Calu3 (cell line): ENCODE data around the gene DIP2B. TPM values are rescaled to one million over a fixed set of nuclear protein-coding genes. Genes with fewer than 3 reads are reported as not detected.

Source experiments
- BruUV-seq: library from RNA; stranded (reverse); fragments of 400-500 nt; replicated peaks from 2 replicates; lab custom pipeline; 2021; lab: Mats Ljungman, UMichigan
- CTCF ChIA-PET: fragments of 300-600 bp; sonication (Branson Sonifier 250); formaldehyde crosslinking; loops from one replicate; lab custom pipeline; 2022; ENCODE audit warnings: antibody characterized with exemption; lab: Charles Lee
- DNase-seq: peaks from one replicate; pipeline ENCODE4 v3.0.0; 2022
- H3K27ac Mint-ChIP-seq: one replicate; pipeline ENCODE4 v1.8.0; 2022; ENCODE audit warnings: mixed read lengths; ENCODE audit not compliant: unreplicated experiment
- H3K27me3 Mint-ChIP-seq: one replicate; pipeline ENCODE4 v1.8.0; 2022; ENCODE audit warnings: mixed read lengths; ENCODE audit not compliant: unreplicated experiment
- H3K36me3 Mint-ChIP-seq: one replicate; pipeline ENCODE4 v1.8.0; 2022; ENCODE audit warnings: mild to moderate bottlenecking, moderate library complexity, mixed read lengths; ENCODE audit not compliant: insufficient read depth, unreplicated experiment
- H3K4me1 Mint-ChIP-seq: one replicate; pipeline ENCODE4 v1.8.0; 2022; ENCODE audit warnings: mild to moderate bottlenecking, low read depth, mixed read lengths; ENCODE audit not compliant: unreplicated experiment
- H3K4me3 Mint-ChIP-seq: one replicate; pipeline ENCODE4 v1.8.0; 2022; ENCODE audit warnings: mild to moderate bottlenecking, low read depth, moderate library complexity, mixed read lengths; ENCODE audit not compliant: unreplicated experiment
- H3K9me3 Mint-ChIP-seq: one replicate; pipeline ENCODE4 v1.8.0; 2022; ENCODE audit warnings: low read depth, mixed read lengths; ENCODE audit not compliant: unreplicated experiment
- CTCF ChIP-seq: fragments of 200-600 bp; IDR thresholded peaks from one replicate; pipeline ENCODE4 v1.8.0; 2022; ENCODE audit warnings: antibody characterized with exemption; ENCODE audit not compliant: unreplicated experiment
- intact Hi-C: fragments of 100-400 bp; cut with micrococcal nuclease; formaldehyde crosslinking; loops from one replicate; pipeline ENCODE4 v1.10.0; 2022; ENCODE audit not compliant: unreplicated experiment
- total RNA-seq: library from RNA; stranded (reverse); gene quantifications from 2 replicates; pipeline ENCODE4 v1.2.3, GENCODE V29; 2022

The DIP2B gene
- total RNA-seq, 1 experiment from 2014 or later, result 22.8 TPM

GRCh38 chr12:50690925-50691324, 186.1 kb downstream of the DIP2B start:
- no peak for DNase-seq
- Mint-ChIP-seq H3K27me3 (no peaks in the 10 kb centered on the region), H3K4me3 (no peak overlapping the region), H3K27ac (no peak overlapping the region), H3K4me1 (no peaks in the 10 kb centered on the region), H3K36me3 (peaks cover 21% of the 10 kb centered on the region), H3K9me3 (no peaks in the 10 kb centered on the region)
- intact Hi-C loops, result no loop called here
- BruUV-seq, result no TSS peak
- CTCF ChIA-PET, result no interaction called here
- TF ChIP-seq CTCF, result no peak

GRCh38 chr12:50695961-50696360, 191.2 kb downstream of the DIP2B start:
- intact Hi-C loops, result no loop called here

DNA sequence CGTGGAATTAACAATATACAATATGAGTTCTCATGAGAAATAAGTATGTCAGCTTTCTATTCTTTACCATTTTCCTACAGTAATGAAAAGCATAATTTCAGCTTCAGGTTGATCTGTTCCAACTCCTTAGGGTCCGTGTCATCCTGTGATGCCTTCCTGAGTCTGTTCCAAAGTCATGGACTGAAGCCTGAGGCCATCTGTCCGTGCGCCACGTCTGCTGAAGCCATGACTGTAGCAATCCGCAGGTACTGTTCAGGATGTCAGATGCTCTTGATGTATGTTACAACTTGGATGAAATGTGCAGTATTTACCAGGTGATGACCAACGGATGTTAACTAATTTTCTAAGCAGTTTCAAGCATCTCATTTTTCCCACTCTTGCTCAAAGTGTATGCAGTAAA, 192.1 kb downstream of the DIP2B start:
- no peak overlapping the region for H3K4me3 Mint-ChIP-seq
- CTCF ChIA-PET, result interaction anchor here (0.6 to 0.7 kb wide), 3 partner anchors 12 to 286 kb away, joined by 4 to 7 read pairs (median 5); no protein-coding TSS in a partner anchor
- H3K4me1 Mint-ChIP-seq, result no peaks in the 10 kb centered on the region
- no TSS peak for BruUV-seq
- intact Hi-C loops, result no loop called here
- no peak for DNase-seq
- H3K36me3 Mint-ChIP-seq, result peaks cover 5% of the 10 kb centered on the region
- H3K27me3 Mint-ChIP-seq, result no peaks in the 10 kb centered on the region
- no peaks in the 10 kb centered on the region for H3K9me3 Mint-ChIP-seq
- H3K27ac Mint-ChIP-seq, result no peak overlapping the region
- TF ChIP-seq CTCF, result no peak

More at GRCh38 chr12:50695961-50696360, 191.2 kb downstream of the DIP2B start:
- CTCF ChIA-PET, result no interaction called here
- no peaks in the 10 kb centered on the region for H3K27me3 Mint-ChIP-seq
- no TSS peak for BruUV-seq
- H3K36me3 Mint-ChIP-seq, result peaks cover 5% of the 10 kb centered on the region
- H3K9me3 Mint-ChIP-seq, result no peaks in the 10 kb centered on the region
- H3K27ac Mint-ChIP-seq, result no peak overlapping the region
- no peaks in the 10 kb centered on the region for H3K4me1 Mint-ChIP-seq
- DNase-seq, result no peak
- H3K4me3 Mint-ChIP-seq, result no peak overlapping the region
- no peak for TF ChIP-seq CTCF

DNA sequence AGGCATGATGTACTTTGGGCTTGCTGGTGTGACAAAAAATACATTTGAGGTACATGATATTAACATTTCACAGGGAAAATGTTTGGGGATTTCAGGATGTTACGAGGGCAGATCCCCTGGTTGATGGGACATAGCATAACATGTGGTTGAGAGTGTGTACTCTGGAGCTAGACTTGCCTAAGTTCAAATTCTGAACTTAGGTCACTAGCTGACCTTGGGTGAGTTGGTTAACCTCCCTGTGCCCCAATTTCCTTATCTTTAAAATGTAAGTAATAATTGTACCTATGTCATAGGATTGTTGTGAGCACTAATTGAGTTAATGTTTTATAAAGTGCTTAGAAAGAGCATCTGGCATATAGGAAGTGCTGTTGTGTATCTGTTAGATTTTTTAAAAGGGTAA, 194.4 kb downstream of the DIP2B start:
- Mint-ChIP-seq H3K9me3 (no peaks in the 10 kb centered on the region), H3K27ac (no peak overlapping the region), H3K36me3 (peaks cover 5% of the 10 kb centered on the region), H3K27me3 (no peaks in the 10 kb centered on the region), H3K4me1 (no peaks in the 10 kb centered on the region), H3K4me3 (no peak overlapping the region)
- CTCF ChIA-PET, result no interaction called here
- BruUV-seq, result no TSS peak
- no peak for DNase-seq
- intact Hi-C loops, result no loop called here
- no peak for TF ChIP-seq CTCF
